EH (cell line): ENCODE data around the gene SAP25.

ENCODE experiments used
- DNase-seq: peaks from one replicate; pipeline ENCODE4 v3.0.0-alpha.2; 2015; ENCODE audit warnings: low read depth

Gene SAP25

GRCh38 chr7:100573691-100574361 lies at the start of gene SAP25:
Gene SAP25, minus strand, starts transcription at chr7:100573900. Its CDS starts 158 bp downstream, at chr7:100573742.
- no peak for DNase-seq

- DNase-seq, result no peak
Measured at GRCh38 chr7:100621554-100621953, 47.9 kb upstream of the SAP25 start.

DNA sequence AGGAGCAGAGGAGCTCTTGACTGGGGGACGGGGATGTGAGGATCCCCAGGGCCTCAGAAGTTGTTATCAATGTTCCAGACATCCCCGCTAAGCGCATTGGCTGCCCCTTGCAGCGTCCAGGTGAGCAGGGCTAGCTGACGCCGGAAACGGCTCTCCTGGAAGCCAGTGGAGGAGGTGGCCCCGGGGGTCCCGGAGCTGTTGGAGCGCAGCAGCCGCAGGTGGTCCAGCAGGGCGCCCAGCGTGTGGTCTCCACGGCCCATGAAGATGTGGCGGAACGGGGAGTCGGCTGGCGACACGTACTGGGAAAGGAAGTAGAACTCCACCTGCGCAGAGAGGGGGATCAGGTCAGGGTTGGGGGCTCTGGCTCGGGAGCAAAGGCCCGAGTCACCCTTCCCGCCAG lies 47.1 kb upstream of the SAP25 start:
- DNase-seq, result no peak

DNA sequence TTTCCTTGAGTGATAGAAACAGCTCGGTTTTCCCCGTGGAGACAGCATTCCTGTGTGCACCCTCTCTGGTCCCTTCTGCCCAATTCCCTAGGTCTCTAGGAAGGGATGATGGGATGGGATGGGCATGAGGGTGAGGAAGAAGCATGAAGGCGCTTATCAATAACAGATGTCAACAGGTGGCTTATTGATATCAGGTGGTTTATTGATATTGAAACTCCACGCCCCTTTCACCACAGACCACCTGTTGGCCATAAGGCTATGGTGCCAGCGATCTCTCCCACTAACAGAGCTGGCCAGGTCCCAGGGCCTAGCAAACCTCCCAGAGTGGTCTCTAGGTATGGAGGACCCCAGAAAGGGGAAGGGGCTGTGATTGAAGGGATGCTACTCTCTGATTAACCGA lies 46.5 kb upstream of the SAP25 start:
- DNase-seq, result no peak

GRCh38 chr7:100614308-100614861 lies 40.7 kb upstream of the SAP25 start:
- DNase-seq, result peak; percentile 6

GRCh38 chr7:100613412-100614175 lies 39.9 kb upstream of the SAP25 start:
- DNase-seq, result no peak

- peak; percentile 14 for DNase-seq
Measured at GRCh38 chr7:100612730-100613390, 39.2 kb upstream of the SAP25 start.

DNA sequence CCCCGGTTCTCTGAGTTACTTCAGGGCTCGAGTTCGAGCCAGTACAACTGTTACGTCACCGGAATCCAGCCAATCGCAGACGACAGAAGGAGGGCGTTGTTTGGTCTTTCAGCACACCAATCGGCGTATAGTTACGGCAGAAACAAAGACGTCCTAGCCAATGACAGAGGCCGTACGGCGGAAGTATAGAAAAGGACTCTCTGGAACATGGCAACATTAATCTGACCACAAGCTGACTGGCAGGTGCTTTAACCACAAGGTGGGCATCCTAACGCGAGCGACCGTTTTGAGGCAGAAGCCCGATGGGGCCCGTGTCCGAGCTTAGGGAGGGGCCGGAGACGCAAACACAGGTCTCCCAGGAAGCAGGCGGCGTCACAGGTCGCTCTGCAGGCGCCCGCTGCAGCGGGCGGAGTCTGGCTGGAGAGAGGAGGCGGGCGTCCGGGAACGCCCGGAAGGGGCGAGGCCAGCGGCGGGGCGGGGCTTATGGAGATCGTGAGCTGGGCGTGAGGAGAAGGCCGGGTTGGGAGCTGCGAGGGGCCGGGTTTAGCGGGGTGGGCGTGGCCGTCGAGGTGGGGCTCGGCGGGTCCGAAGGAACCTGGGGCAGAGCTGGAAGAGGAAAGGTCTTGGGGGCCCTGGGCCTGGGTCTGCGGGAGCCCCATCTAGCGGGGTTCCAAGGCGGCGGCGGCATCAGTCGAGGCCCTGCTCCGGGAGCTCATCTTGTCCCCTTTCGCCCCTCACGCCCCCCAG lies 38.5 kb upstream of the SAP25 start, which contains the start of gene MOSPD3:
Gene MOSPD3, plus strand, starts transcription at position 558 of the 747 bp plus-strand sequence. CDS start 252 bp downstream, outside the sequence.
- DNase-seq, result peak; percentile 100

DNA sequence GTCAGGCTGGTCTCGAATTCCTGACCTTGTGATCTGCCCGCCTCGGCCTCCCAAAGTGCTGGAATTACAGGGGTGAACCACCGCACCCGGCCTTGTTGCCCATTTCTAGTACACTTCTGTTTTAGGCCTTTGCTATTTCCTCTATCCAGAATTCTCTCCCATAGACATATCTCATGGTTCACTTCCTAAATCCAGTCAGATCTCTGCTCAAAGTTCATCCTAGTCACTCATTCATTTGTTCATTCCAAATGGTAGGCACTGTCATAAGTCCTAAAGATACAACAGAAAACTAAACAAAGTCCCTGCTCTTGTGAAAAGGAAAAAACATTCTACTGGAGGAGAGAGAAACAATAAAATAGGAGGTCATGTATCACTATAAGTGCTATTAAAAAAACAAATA lies 36.3 kb upstream of the SAP25 start:
- DNase-seq, result no peak

GRCh38 chr7:100607111-100607510 lies 33.4 kb upstream of the SAP25 start:
- DNase-seq, result peak; percentile 21

DNA sequence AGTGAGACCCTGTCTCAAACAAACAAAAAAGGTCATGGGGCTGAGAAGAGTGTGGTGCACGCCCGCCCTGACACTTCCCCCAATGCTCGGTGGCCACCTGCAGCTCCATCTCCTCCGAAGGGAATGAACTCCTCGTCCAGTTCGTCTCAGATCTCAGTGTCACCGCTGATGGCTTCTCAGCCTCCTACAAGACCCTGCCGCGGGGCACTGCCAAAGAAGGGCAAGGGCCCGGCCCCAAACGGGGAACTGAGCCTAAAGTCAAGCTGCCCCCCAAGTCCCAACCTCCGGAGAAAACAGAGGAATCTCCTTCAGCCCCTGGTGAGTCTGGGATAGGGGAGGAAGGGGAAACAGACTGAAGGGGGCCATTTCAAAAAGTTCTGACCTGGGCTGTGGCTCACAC lies 32.6 kb upstream of the SAP25 start:
- no peak for DNase-seq

GRCh38 chr7:100604976-100605911 lies 31.5 kb upstream of the SAP25 start:
- no peak for DNase-seq

DNA sequence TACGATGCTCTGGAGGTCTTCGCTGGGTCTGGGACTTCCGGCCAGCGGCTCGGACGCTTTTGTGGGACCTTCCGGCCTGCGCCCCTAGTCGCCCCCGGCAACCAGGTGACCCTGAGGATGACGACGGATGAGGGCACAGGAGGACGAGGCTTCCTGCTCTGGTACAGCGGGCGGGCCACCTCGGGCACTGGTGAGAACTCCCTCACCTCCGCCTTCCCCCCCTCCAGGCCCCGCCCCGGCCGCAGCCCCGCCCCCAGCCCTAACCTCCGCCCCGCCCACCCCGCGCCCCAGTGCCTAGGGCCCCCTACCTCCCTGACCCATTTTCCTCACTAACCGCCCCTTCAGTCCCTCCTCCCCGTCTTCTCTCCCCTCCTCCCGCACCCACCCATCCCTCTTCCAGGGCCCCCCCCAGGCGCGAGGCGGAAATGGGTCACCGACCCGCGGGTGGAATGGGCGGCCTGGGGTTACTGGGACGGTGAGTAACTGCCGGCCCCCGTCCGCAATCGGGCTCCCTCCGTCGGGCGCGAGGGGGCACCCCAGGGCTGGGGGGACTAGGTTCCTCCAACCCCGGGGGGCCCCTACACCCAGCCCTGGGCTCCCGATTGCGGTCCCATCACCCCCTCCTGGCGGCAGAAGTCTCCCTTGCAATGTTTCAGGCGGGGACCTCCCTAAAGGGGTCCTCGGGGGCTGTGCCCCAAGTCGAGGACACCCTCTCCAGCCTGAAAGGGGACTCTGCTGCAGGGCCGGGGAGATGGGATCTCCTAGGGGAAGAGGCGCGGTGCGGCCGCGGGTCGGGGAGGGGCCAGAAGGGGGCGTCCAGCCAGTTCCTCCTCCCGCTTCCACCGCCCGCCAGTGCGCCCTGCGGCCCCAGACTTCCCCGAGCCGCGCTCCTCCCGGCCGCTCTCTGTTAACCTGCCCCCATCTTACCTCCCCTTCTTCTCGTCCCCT lies 30.6 kb upstream of the SAP25 start:
- peak; percentile 83 for DNase-seq

GRCh38 chr7:100603726-100604027 lies 30.0 kb upstream of the SAP25 start:
- peak; percentile 55 for DNase-seq

DNA sequence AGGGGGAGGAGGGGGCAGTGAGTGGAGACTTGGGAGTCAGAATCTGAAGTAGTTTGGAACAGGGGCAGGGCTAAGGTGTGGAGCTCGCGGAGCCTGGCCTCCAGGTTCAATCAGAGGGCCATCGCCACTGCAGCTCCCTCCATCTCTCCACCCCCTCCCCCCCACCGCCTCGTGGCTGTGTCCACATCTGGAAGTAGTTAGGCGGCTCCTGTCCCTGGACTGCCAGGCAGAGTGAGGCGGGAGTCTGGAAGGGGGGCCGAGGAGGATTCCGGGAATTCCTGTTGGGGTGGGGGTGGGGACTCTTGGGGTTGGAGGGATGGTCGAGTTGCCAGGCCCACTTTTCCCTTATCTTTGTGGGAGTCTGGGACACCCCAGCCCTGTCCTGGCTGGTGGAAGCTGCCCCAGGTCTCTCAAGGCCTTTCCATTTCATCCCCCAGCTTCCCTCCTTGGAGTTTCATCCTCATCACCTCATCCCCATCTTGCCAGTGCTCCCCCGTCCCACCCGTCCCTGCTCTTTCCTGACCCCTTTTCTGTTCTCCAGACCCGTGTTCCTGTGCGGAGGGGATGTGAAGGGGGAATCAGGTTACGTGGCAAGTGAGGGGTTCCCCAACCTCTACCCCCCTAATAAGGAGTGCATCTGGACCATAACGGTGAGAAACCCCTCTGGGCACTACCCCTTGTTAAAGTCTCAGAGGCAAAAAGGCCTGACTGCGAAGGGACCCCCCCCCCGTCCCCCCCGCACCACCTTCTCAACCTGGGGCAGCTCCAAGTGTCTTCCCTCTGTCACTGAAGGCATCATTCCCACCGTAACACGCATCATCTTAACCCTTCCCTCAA lies 29.4 kb upstream of the SAP25 start:
- DNase-seq, result peak; percentile 95

- DNase-seq, result no peak
Measured at GRCh38 chr7:100600730-100601038, 27.0 kb upstream of the SAP25 start.

- DNase-seq, result no peak
Measured at GRCh38 chr7:100599911-100600729, 26.4 kb upstream of the SAP25 start.

GRCh38 chr7:100598425-100598824 lies 24.7 kb upstream of the SAP25 start:
- DNase-seq, result peak; percentile 9
